Activated CD4-positive, alpha-beta T cell treated with anti-CD3 and anti-CD28 coated beads for 4 hours (primary cell): Measurements from ENCODE around the gene STK31.
"Not testable (repeated sequence)": the region's sequence is repeated elsewhere in the genome, so short reads cannot be mapped to it uniquely, and the experiment has no call there.

Source experiments
- DNase-seq, 2 donors: peaks; one replicate each; pipeline ENCODE4 v3.0.0-alpha.2; 2020

Gene STK31

GRCh38 chr7:23713285-23714149 is 3.5 kb downstream of the STK31 start:
- no peak for DNase-seq

DNA sequence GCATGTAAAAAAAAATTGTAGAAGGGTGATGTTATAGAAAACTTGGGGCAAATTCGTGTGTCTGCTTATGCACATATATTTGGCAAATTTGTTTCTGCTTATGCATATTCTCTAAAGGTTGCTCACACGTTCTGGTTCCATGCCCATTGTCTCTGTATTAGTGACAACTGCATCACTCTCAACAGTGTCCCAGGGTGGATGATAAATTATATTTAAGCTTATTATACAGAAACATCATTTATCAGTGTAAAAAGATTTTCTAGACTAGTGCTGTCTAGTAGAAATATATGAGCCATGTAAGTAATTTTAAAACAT is 4.1 kb downstream of the STK31 start:
- no peak for DNase-seq

GRCh38 chr7:23714579-23714978 is 4.6 kb downstream of the STK31 start:
- DNase-seq, result no peak

GRCh38 chr7:23715099-23715498 is 5.1 kb downstream of the STK31 start:
- DNase-seq, result no peak

DNA sequence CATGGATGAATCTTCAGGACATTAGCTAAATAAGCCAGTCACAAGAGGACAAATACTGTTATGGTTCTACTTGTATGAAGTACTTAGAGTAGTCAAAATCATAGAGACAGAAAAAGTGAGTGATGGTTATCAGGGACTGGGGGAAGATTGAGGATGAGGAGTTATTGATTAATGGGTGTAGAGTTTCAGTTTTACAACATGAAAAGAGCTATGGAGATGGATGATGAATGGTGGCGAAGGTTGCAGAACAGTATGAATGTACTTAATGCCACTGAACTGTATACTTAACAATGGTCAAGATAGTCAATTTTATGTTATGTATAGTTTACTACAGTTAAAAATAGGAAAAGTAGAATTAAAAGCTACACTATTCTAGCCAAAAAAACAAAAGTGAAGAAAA is 7.8 kb downstream of the STK31 start:
- DNase-seq, result no peak

GRCh38 chr7:23721456-23721855 is 11.4 kb downstream of the STK31 start:
- no peak for DNase-seq

DNA sequence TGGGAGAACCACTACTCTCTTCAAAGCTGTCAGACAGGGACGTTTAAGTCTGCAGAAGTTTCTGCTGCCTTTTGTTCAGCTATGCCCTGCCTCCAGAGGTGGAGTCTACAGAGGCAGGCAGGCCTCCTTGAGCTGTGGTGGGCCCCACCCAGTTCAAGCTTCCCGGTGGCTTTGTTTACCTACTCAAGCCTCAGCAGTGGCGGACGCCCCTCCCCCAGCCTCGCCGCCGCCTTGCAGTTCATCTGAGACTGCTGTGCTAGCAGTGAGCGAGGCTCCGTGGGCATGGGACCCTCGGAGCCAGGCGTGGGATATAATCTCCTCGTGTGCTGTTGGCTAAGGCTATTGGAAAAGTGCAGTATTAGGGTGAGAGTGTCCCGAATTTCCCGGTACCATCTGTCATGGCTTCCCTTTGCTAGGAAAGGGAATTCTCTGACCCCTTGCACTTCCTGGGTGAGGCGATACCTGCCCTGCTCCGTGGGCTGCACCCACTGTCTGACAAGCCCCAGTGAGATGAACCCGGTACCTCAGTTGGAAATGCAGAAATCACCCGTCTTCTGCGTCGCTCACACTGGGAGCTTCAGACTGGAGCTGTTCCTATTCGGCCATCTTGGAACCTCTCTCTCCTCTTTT is 12.7 kb downstream of the STK31 start:
- not testable (repeated sequence) for DNase-seq

GRCh38 chr7:23724113-23724512 is 14.1 kb downstream of the STK31 start:
- DNase-seq, result not testable (repeated sequence)

DNA sequence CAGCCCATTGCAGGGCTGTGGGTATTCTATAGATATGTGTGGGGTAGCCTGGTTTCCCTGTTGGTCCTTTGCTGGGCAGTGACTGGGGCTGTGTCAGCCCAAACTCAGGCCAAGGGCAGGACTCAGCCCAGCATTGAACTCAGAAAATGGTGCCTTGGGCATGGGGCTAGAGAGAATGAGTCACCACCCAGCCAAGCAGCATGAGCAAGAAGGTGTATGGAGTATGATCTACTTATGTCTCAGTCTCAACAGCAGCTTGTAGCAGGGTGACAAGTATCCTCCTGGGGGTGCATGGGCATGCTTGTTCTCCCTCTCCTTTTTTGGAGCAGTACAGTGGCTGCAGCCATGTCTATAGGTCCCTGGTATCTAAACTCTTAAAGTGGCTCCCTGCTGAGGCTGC is 32.0 kb downstream of the STK31 start:
- DNase-seq, result no peak

- no peak for DNase-seq
These were observed 33.2 kb downstream of the STK31 start for GRCh38 chr7:23743226-23743625.

GRCh38 chr7:23746629-23747028 is 36.6 kb downstream of the STK31 start:
- DNase-seq, result no peak

DNA sequence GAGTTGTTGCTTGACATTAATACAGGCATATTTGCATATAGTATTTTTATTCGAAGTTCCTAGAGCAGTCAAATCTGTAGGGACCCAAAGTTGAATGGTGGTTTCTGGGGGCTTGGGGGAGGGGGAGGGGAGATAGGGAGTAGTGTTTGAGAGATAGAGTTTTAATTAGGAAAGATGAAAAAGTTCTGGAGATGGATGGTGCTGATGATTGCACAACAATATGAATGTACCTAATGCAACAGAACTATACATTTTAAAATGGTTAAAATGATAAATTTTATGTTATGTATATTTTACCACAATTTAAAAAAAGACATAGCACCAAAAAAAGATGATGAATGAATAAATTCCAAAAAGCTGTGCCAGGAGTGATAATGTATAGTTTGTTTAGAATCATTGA is 41.8 kb downstream of the STK31 start:
- DNase-seq, result no peak

- DNase-seq, result not testable (repeated sequence)
These were observed 48.8 kb downstream of the STK31 start for GRCh38 chr7:23758839-23759238.

GRCh38 chr7:23759671-23760391 is 49.8 kb downstream of the STK31 start:
- DNase-seq, result no peak

DNA sequence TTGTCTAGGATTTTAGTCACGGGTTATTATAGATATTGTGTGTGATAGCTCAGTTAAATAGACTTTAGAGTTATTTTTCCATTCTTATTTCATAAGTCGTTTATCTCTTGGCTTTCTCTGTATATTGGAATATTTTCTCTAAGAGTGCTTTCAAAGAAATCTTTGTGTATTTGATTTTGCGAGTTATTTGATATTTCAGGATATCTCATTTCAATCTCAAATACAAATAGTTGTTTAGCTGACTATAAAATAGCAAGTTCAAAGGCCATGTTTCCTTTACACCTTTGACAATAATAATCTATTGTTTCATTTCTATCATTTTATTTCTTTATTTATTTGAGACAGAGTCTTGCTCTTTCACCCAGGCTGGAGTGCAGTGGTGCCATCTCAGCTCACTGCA is 55.9 kb downstream of the STK31 start:
- DNase-seq, result no peak

GRCh38 chr7:23767514-23767913 is 57.5 kb downstream of the STK31 start:
- no peak for DNase-seq

- DNase-seq, result no peak
These were observed 58.0 kb downstream of the STK31 start for GRCh38 chr7:23768022-23768421.

DNA sequence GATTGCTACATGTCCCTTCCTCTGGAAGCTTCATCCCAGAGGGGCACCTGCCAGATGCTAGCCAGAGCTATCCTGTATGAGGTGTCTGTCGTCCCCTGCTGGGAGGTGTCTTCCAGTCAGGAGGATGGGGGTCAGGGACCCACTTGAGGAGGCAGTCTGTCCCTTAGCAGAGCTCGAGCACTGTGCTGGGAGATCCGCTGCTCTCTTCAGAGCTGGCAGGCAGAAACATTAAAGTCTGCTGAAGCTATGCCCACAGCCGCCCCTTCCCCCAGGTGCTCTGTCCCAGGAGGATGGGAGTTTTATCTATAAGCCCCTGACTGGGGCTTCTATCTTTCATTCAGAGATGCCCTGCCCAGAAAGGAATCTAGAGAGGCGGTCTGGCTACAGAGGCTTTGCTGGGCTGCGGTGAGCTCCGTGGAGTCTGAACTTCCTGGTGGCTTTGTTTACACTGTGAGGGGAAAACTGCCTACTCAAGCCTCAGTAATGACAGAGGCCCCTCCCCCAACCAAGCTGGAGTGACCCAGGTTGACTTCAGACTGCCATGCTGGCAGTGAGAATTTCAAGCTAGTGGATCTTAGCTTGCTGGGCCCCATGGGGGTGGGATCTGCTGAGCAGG is 69.3 kb downstream of the STK31 start:
- DNase-seq, result not testable (repeated sequence)

DNA sequence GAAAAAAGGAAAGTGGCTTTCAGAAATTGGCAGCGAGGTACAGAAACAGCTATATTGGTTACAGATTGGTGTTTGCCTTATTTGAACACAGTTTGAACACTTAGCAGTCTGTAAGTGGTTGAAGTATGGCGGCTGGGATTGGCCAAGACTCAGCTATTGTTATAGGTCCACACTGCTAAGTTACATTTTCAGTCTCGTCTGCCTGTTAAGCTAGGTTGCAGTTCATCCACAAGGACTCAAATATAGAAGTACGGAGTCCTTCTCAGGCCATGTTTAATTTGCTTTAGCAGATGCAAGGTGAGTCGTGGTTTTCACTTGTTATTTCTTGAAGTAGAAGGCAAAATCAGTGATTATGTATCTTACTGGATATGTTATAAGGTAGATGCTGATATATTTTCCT is 73.1 kb downstream of the STK31 start:
- DNase-seq, result no peak

GRCh38 chr7:23787272-23787671 is 77.3 kb downstream of the STK31 start:
- DNase-seq, result no peak

DNA sequence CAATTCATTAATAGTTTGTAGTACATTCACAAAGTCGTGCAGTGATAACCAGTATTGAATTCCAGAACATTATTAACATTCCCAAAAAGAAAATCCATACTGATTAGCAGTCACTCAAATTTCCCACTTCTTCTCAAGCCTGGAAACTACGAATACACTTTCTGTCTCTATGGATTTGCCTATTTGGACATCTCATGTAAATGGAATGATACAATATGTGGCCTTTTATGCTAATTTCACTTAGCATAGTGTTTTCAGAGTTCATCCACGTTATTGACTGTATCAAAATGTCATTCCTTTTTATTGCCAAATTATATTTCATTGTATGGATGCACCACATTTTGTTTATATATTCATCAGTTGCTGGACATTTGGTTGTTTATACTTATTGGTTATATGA is 78.8 kb downstream of the STK31 start:
- no peak for DNase-seq

- no peak for DNase-seq
These were observed 81.7 kb downstream of the STK31 start for GRCh38 chr7:23791721-23792120.

DNA sequence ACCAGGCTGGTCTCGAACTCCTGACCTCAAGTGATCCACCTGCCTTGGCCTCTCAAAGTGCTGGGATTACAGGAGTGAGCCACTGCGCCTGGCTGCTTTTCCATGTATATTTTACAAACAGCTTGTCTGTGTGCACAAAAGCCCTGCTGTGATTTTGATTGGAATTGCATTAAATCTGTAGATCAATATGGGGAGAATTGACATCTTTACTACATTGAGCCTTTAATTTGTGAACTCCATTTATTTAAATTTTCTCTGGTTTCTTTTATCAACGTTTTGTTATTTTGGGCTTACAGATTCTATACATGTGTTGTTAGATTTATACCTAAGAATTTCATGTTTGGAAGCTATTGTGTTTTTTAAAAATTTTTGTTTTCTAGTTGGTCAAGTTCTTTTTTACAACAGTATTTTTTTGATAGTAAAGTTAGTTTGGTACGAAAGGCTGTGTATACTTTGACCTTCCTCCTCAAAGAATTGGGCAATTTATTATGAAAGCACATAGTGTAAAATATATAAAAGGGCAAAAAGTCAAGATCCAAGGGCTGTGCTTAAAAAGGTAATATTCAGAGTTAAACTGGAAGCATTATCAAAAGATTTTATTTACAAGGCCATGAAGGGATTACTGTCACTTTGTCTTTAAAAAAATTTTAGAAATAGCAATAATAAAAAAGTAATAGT is 92.8 kb downstream of the STK31 start:
- DNase-seq, result no peak
